Activated B cell treated with CpG ODN at 0.5 μM for 24 hours (primary cell): ENCODE measurements around the gene ADARB2. TPM values are rescaled to one million over a fixed set of nuclear protein-coding genes. Genes with fewer than 3 reads are reported as not detected.
"Not testable (repeated sequence)": the region's sequence is repeated elsewhere in the genome, so short reads cannot be mapped to it uniquely, and the experiment has no call there.

Source experiments
- ATAC-seq: fragments of 200-7000 bp; cut with Tn5 transposase; one replicate; pipeline ENCODE4 v1.10.0; 2021; ENCODE audit warnings: low read depth, mild to moderate bottlenecking, moderate library complexity
- CTCF ChIA-PET: fragments of 350-600 bp; sonication (Branson Sonifier 250); formaldehyde crosslinking; loops from one replicate; lab custom pipeline; 2021; ENCODE audit warnings: antibody characterized with exemption; lab: Charles Lee
- POLR2A ChIA-PET: fragments of 350-600 bp; sonication (Branson Sonifier 250); formaldehyde crosslinking; loops from one replicate; lab custom pipeline; 2021; ENCODE audit warnings: antibody characterized with exemption; lab: Charles Lee
- DNase-seq: peaks from one replicate; pipeline ENCODE4 v3.0.0; 2022
- H3K27ac Mint-ChIP-seq: one replicate; pipeline ENCODE4 v1.8.0; 2020; ENCODE audit warnings: mixed read lengths
- H3K27me3 Mint-ChIP-seq: one replicate; pipeline ENCODE4 v1.8.0; 2021; ENCODE audit warnings: mixed read lengths
- H3K36me3 Mint-ChIP-seq: one replicate; pipeline ENCODE4 v1.8.0; 2021; ENCODE audit warnings: low read depth, mixed read lengths
- H3K4me1 Mint-ChIP-seq: one replicate; pipeline ENCODE4 v1.8.0; 2021; ENCODE audit warnings: mixed read lengths
- H3K4me3 Mint-ChIP-seq: one replicate; pipeline ENCODE4 v1.8.0; 2020; ENCODE audit warnings: mild to moderate bottlenecking, mixed read lengths
- H3K9me3 Mint-ChIP-seq: one replicate; pipeline ENCODE4 v1.8.0; 2020; ENCODE audit warnings: mixed read lengths
- CTCF ChIP-seq: fragments of 200-600 bp; IDR thresholded peaks from one replicate; pipeline ENCODE4 v1.8.0; 2022; ENCODE audit warnings: antibody characterized with exemption, mild to moderate bottlenecking
- intact Hi-C: fragments of 100-400 bp; cut with micrococcal nuclease; formaldehyde crosslinking; loops from one replicate; pipeline ENCODE4 v1.15.1; 2024
- total RNA-seq: library from RNA; stranded (reverse); gene quantifications from 2 replicates; pipeline ENCODE4 v1.2.3, GENCODE V29; 2022

The ADARB2 gene
- total RNA-seq, 1 donor from 2014 or later: 0.11 TPM

- Mint-ChIP-seq H3K4me1 (no peaks in the 10 kb centered on the region), H3K27me3 (peaks cover 2% of the 10 kb centered on the region), H3K36me3 (no peaks in the 10 kb centered on the region), H3K9me3 (no peaks in the 10 kb centered on the region), H3K4me3 (no peak overlapping the region), H3K27ac (no peak overlapping the region)
- no peak for TF ChIP-seq CTCF
- intact Hi-C loops: no loop called here
- no peak for ATAC-seq
- POLR2A ChIA-PET: no interaction called here
- CTCF ChIA-PET: no interaction called here
- DNase-seq: no peak
Observed at GRCh38 chr10:1776127-1776662, 38.9 kb upstream of the ADARB2 start.

- DNase-seq: no peak
- no peak overlapping the region for H3K4me3 Mint-ChIP-seq
- H3K36me3 Mint-ChIP-seq: no peaks in the 10 kb centered on the region
- intact Hi-C loops: no loop called here
- peaks cover 2% of the 10 kb centered on the region for H3K27me3 Mint-ChIP-seq
- POLR2A ChIA-PET: no interaction called here
- H3K27ac Mint-ChIP-seq: no peak overlapping the region
- TF ChIP-seq CTCF: no peak
- H3K9me3 Mint-ChIP-seq: peaks cover 3% of the 10 kb centered on the region
- no peaks in the 10 kb centered on the region for H3K4me1 Mint-ChIP-seq
- CTCF ChIA-PET: no interaction called here
- no peak for ATAC-seq
Observed at GRCh38 chr10:1774796-1775195, 37.5 kb upstream of the ADARB2 start.

GRCh38 chr10:1773204-1773603 is 35.9 kb upstream of the ADARB2 start:
- POLR2A ChIA-PET, DNase-seq, H3K27me3 Mint-ChIP-seq, ATAC-seq, H3K4me1 Mint-ChIP-seq, H3K27ac Mint-ChIP-seq, intact Hi-C loops, H3K36me3 Mint-ChIP-seq, H3K9me3 Mint-ChIP-seq, CTCF ChIA-PET, H3K4me3 Mint-ChIP-seq: not testable (repeated sequence)

GRCh38 chr10:1766049-1766448 is 28.7 kb upstream of the ADARB2 start:
- Mint-ChIP-seq H3K36me3 (no peaks in the 10 kb centered on the region), H3K27ac (no peak overlapping the region), H3K4me1 (no peaks in the 10 kb centered on the region), H3K4me3 (no peak overlapping the region), H3K27me3 (peaks cover 4% of the 10 kb centered on the region), H3K9me3 (peaks cover 2% of the 10 kb centered on the region)
- intact Hi-C loops: no loop called here
- no peak for DNase-seq
- no peak for ATAC-seq
- no peak for TF ChIP-seq CTCF
- POLR2A ChIA-PET: interaction anchor here (0.7 kb wide), 1 partner anchor 55 kb away, joined by 3 read pairs; no protein-coding TSS in a partner anchor
- CTCF ChIA-PET: no interaction called here

GRCh38 chr10:1762076-1762475 is 24.8 kb upstream of the ADARB2 start:
- no peak for DNase-seq
- TF ChIP-seq CTCF: no peak
- intact Hi-C loops: no loop called here
- no peak for ATAC-seq
- Mint-ChIP-seq H3K36me3 (peaks cover 2% of the 10 kb centered on the region), H3K9me3 (peaks cover 10% of the 10 kb centered on the region), H3K4me3 (no peak overlapping the region), H3K27ac (no peak overlapping the region), H3K27me3 (peaks cover 4% of the 10 kb centered on the region), H3K4me1 (no peaks in the 10 kb centered on the region)
- ChIA-PET POLR2A (no interaction called here), CTCF (no interaction called here)
